Panc1 (cell line): Measurements from ENCODE around the gene PLPP7. TPM values are rescaled to one million over a fixed set of nuclear protein-coding genes. Genes with fewer than 3 reads are reported as not detected.
A peak's percentile ranks its signal among the peaks of the same experiment; 100 is the strongest.

Experiments
- ATAC-seq: fragments of 200-7000 bp; cut with Tn5 transposase; 2 replicates; pipeline ENCODE4 v1.9.1; 2020; ENCODE audit warnings: mild to moderate bottlenecking, moderate library complexity
- BruUV-seq: library from RNA; stranded (reverse); fragments of 400-500 nt; replicated peaks from 2 replicates; lab custom pipeline; 2021; lab: Mats Ljungman, UMichigan
- CTCF ChIA-PET: fragments of 300-600 bp; sonication (Branson Sonifier 250); formaldehyde crosslinking; loops from one replicate; lab custom pipeline; 2022; ENCODE audit warnings: antibody characterized with exemption; lab: Charles Lee
- POLR2A ChIA-PET: fragments of 300-600 bp; sonication (Branson Sonifier 250); formaldehyde crosslinking; loops from one replicate; lab custom pipeline; 2022; ENCODE audit warnings: antibody characterized with exemption; lab: Charles Lee
- DNase-seq: peaks from one replicate; pipeline ENCODE4 v3.0.0-alpha.2; 2010; ENCODE audit warnings: low read depth, low spot score
- H3K27ac ChIP-seq: 2 replicates; pipeline ENCODE4 v1.5.1; 2011; ENCODE audit warnings: mild to moderate bottlenecking, low read length, inconsistent platforms
- H3K27me3 ChIP-seq: fragments of 200-500 bp; sonication (Bioruptor generic); 2 replicates; pipeline ENCODE4 v1.6.0; 2014; ENCODE audit warnings: low read length, inconsistent platforms; ENCODE audit not compliant: control insufficient read depth, insufficient read depth
- H3K36me3 ChIP-seq: fragments of 200-500 bp; sonication (Bioruptor generic); 2 replicates; pipeline ENCODE4 v1.5.1; 2014; ENCODE audit warnings: inconsistent platforms, mild to moderate bottlenecking, low read length, moderate library complexity; ENCODE audit not compliant: control insufficient read depth, insufficient read depth
- H3K4me1 ChIP-seq: 2 replicates; pipeline ENCODE4 v1.5.1; 2011; ENCODE audit warnings: inconsistent platforms, mild to moderate bottlenecking, low read length, moderate library complexity; ENCODE audit not compliant: control insufficient read depth, insufficient read depth
- H3K4me3 ChIP-seq, 2 experiments: 2 replicates each; pipeline ENCODE4 v1.5.1; 2011 to 2012; ENCODE audit warnings: low read depth in 2 of 2, low read length in 2 of 2, mild to moderate bottlenecking in 2 of 2, inconsistent platforms in 1 of 2, moderate library complexity in 1 of 2
- H3K9me3 ChIP-seq: fragments of 200-500 bp; sonication (Bioruptor generic); 2 replicates; pipeline ENCODE4 v1.5.1; 2014; ENCODE audit warnings: low read depth, mild to moderate bottlenecking, inconsistent platforms, low read length, moderate library complexity; ENCODE audit not compliant: control insufficient read depth, insufficient read depth
- CTCF ChIP-seq: fragments of 450-650 bp; IDR thresholded peaks from 2 replicates; pipeline ENCODE4 v1.5.1; 2017; ENCODE audit warnings: mild to moderate bottlenecking
- POLR2AphosphoS5 ChIP-seq: IDR thresholded peaks from 2 replicates; pipeline ENCODE4 v1.6.1; 2012; ENCODE audit warnings: mild to moderate bottlenecking, low read depth, low read length, moderate library complexity
- SIN3A ChIP-seq: IDR thresholded peaks from 2 replicates; pipeline ENCODE4 v1.6.1; 2012; ENCODE audit warnings: low read depth, mild to moderate bottlenecking, low read length, moderate library complexity, borderline replicate concordance; ENCODE audit not compliant: insufficient read depth
- TCF7L2 ChIP-seq: IDR thresholded peaks from 2 replicates; pipeline ENCODE4 v1.6.1; 2011; ENCODE audit warnings: mild to moderate bottlenecking, low read depth, low read length, inconsistent platforms
- in situ Hi-C: cut with HindIII; loops from 2 replicates; pipeline ENCODE4 v1.10.0; 2016; ENCODE audit warnings: low sequenced_read_pairs, low pct_unique_long_range_greater_than_20kb
- intact Hi-C: fragments of 100-400 bp; cut with micrococcal nuclease; formaldehyde crosslinking; loops from one replicate; pipeline ENCODE4 v1.10.0; 2022; ENCODE audit not compliant: unreplicated experiment
- total RNA-seq: library from RNA; stranded (reverse); gene quantifications from one replicate; pipeline ENCODE4 v1.2.1, GENCODE V29; 2021; ENCODE audit not compliant: unreplicated experiment
- TF ChIP-seq, protein P1 (sequence below), 2 experiments: IDR thresholded peaks; 2 replicates each; pipeline ENCODE4 v1.6.1; 2011 to 2012; ENCODE audit warnings: low read depth in 2 of 2, control low read depth in 1 of 2, low read length in 1 of 2, mild to moderate bottlenecking in 1 of 2, moderate library complexity in 1 of 2; ENCODE audit not compliant: insufficient read depth in 1 of 2

Gene PLPP7
- total RNA-seq, 1 experiment from 2014 or later = 3.3 TPM

DNA sequence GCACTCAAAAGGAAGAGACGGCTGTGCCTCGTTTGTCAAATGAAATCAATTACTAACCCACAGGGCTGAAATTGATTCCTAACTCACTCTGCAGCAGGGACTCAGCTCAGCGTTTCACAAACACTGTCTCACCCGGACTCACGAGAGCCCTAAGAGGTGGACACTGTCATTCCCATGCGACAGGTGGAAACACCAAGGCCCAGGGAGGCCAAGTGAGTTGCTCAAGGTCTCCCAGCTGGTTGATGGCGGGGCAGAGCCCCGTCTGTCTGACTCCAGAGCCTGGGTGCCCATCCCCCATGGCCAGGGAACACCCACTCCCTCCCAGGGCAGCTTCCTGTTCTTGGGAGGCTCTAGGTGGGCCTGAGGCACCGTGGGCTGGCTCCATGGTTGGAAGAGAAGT lies 1.3 kb upstream of the PLPP7 start:
- in situ Hi-C loops = no loop called here
- ChIA-PET CTCF (no interaction called here), POLR2A (no interaction called here)
- intact Hi-C loops = no loop called here
- ATAC-seq (no peak), DNase-seq (no peak)
- no peaks in the 10 kb centered on the region; the same call in 1 of the 2 replicates for H3K4me1 ChIP-seq
- H3K4me3 ChIP-seq = no peak overlapping the region
- H3K27ac ChIP-seq = no peak overlapping the region
- H3K27me3 ChIP-seq = no peaks in the 10 kb centered on the region
- no peaks in the 10 kb centered on the region for H3K36me3 ChIP-seq
- BruUV-seq = no TSS peak
- H3K9me3 ChIP-seq = no peaks in the 10 kb centered on the region
- TF ChIP-seq SIN3A (no peak), POLR2AphosphoS5 (no peak), TCF7L2 (no peak), CTCF (no peak)
- TF ChIP-seq, protein P1, sequence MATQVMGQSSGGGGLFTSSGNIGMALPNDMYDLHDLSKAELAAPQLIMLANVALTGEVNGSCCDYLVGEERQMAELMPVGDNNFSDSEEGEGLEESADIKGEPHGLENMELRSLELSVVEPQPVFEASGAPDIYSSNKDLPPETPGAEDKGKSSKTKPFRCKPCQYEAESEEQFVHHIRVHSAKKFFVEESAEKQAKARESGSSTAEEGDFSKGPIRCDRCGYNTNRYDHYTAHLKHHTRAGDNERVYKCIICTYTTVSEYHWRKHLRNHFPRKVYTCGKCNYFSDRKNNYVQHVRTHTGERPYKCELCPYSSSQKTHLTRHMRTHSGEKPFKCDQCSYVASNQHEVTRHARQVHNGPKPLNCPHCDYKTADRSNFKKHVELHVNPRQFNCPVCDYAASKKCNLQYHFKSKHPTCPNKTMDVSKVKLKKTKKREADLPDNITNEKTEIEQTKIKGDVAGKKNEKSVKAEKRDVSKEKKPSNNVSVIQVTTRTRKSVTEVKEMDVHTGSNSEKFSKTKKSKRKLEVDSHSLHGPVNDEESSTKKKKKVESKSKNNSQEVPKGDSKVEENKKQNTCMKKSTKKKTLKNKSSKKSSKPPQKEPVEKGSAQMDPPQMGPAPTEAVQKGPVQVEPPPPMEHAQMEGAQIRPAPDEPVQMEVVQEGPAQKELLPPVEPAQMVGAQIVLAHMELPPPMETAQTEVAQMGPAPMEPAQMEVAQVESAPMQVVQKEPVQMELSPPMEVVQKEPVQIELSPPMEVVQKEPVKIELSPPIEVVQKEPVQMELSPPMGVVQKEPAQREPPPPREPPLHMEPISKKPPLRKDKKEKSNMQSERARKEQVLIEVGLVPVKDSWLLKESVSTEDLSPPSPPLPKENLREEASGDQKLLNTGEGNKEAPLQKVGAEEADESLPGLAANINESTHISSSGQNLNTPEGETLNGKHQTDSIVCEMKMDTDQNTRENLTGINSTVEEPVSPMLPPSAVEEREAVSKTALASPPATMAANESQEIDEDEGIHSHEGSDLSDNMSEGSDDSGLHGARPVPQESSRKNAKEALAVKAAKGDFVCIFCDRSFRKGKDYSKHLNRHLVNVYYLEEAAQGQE (IDR thresholded peaks at IDR 0.05; ENCODE audit: insufficient read depth in 1 of 2, low read depth in 2 of 2, low read length in 1 of 2) = no peak

DNA sequence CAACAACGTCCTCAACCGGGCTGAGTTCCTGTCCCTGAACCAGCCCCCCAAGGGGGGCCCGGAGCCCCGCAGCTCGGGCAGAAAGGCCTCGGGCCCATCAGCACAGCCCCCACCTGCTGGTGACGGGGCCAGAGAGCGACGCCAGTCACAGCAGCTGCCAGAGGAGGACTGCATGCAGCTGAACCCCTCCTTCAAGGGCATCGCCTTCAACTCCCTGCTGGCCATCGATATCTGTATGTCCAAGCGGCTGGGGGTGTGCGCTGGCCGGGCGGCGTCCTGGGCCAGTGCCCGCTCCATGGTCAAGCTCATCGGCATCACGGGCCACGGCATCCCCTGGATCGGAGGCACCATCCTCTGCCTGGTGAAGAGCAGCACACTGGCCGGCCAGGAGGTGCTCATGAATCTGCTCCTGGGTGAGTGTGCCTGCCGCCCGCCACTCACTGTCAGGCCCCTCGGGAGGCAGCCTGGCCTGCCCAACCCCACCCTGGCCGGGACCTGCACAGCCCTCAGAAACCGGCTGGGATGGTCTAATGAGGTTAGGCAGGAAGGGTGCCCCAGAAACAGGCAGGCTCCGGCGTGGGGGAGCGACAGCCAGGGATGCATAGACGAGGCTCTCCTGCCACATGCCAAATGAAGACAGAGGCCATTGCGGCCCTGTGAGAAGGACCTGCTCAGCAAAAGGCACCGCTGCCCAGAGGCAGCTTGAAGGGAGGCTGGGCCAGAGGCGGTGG lies 678 bp downstream of the PLPP7 start:
- in situ Hi-C loops (no loop called here), intact Hi-C loops (no loop called here)
- no peaks in the 10 kb centered on the region for H3K36me3 ChIP-seq
- DNase-seq (no peak), ATAC-seq (peak; percentile 59)
- no peaks in the 10 kb centered on the region; the same call in 1 of the 2 replicates for H3K4me1 ChIP-seq
- no peaks in the 10 kb centered on the region for H3K27me3 ChIP-seq
- H3K9me3 ChIP-seq = no peaks in the 10 kb centered on the region
- TF ChIP-seq, protein P1 (IDR thresholded peaks at IDR 0.05; ENCODE audit: insufficient read depth in 1 of 2, low read depth in 2 of 2, low read length in 1 of 2) = no peak
- TF ChIP-seq TCF7L2 = no peak
- BruUV-seq = no TSS peak
- POLR2A ChIA-PET = no interaction called here
- peak overlapping the region; percentile 43 to 54 for H3K4me3 ChIP-seq
- H3K27ac ChIP-seq = peak overlapping the region; percentile 70
- CTCF ChIA-PET = interaction anchor here (0.6 kb wide), 1 partner anchor 244 kb away, joined by 3 read pairs; no protein-coding TSS in a partner anchor
